Measurements from ENCODE around the gene IQCM.

- TF ChIP-seq POLR2A (IDR thresholded peaks at IDR 0.05) (no peak), CTCF (IDR thresholded peaks at IDR 0.05) (no peak)
Measured at GRCh38 chr4:149552601-149553000, 263.0 kb downstream of the IQCM start.

Measured in esophagus squamous epithelium (tissue), 4 donors.